GM13976 (cell line): ENCODE data around the gene EMX2.

ENCODE experiments used
- DNase-seq: peaks from one replicate; pipeline ENCODE4 v3.0.0; 2012; ENCODE audit warnings: low spot score
- in situ Hi-C: fragments of 300-500 bp; cut with MboI; formaldehyde crosslinking; loops from one replicate; pipeline ENCODE4 v1.12.0; 2022; ENCODE audit warnings: low sequenced_read_pairs, mixed read lengths, inconsistent platforms; ENCODE audit not compliant: unreplicated experiment
- TF ChIP-seq, protein P1 (sequence below): IDR thresholded peaks from 2 replicates; pipeline ENCODE4 v1.5.1; 2012; ENCODE audit warnings: borderline replicate concordance, mild to moderate bottlenecking; ENCODE audit not compliant: insufficient read depth; ENCODE audit errors: extremely low read depth, missing control alignments, control extremely low read depth

Gene EMX2

DNA sequence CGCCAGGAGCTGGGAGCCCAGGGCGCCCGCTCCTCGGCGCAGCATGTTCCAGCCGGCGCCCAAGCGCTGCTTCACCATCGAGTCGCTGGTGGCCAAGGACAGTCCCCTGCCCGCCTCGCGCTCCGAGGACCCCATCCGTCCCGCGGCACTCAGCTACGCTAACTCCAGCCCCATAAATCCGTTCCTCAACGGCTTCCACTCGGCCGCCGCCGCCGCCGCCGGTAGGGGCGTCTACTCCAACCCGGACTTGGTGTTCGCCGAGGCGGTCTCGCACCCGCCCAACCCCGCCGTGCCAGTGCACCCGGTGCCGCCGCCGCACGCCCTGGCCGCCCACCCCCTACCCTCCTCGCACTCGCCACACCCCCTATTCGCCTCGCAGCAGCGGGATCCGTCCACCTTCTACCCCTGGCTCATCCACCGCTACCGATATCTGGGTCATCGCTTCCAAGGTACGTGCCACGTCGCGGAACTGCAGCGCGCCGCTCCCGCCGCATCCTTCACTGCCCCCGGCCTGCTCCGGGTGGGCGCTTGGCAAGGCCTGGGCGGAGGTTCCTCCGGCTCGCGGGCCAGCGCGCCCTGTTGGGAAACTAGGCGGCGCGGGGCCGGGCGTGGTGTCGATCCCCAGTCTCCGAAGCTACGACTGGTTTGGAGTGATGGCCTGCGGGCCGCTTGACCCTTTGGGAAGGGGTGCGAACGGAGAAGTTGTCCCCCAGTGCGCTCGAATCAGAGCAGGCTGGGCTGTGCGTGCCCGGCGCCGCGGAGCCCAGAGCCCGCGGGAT, 868 bp downstream of the EMX2 start:
- in situ Hi-C loops, result loop anchor here (25.0 kb wide), 1 partner anchor 694 kb away; no protein-coding TSS in a partner anchor
- DNase-seq, result peak; percentile 37
- TF ChIP-seq, protein P1, sequence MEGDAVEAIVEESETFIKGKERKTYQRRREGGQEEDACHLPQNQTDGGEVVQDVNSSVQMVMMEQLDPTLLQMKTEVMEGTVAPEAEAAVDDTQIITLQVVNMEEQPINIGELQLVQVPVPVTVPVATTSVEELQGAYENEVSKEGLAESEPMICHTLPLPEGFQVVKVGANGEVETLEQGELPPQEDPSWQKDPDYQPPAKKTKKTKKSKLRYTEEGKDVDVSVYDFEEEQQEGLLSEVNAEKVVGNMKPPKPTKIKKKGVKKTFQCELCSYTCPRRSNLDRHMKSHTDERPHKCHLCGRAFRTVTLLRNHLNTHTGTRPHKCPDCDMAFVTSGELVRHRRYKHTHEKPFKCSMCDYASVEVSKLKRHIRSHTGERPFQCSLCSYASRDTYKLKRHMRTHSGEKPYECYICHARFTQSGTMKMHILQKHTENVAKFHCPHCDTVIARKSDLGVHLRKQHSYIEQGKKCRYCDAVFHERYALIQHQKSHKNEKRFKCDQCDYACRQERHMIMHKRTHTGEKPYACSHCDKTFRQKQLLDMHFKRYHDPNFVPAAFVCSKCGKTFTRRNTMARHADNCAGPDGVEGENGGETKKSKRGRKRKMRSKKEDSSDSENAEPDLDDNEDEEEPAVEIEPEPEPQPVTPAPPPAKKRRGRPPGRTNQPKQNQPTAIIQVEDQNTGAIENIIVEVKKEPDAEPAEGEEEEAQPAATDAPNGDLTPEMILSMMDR, result no peak

- peak; percentile 24 for DNase-seq
- TF ChIP-seq, protein P1, result no peak
- in situ Hi-C loops, result loop anchor here (25.0 kb wide), 1 partner anchor 693 kb away; no protein-coding TSS in a partner anchor
Observed at GRCh38 chr10:117544004-117544701, 1.6 kb downstream of the EMX2 start.

GRCh38 chr10:117544711-117545140, 2.2 kb downstream of the EMX2 start:
- TF ChIP-seq, protein P1, result no peak
- in situ Hi-C loops, result loop anchor here (25.0 kb wide), 1 partner anchor 693 kb away; no protein-coding TSS in a partner anchor
- DNase-seq, result peak; percentile 22

DNA sequence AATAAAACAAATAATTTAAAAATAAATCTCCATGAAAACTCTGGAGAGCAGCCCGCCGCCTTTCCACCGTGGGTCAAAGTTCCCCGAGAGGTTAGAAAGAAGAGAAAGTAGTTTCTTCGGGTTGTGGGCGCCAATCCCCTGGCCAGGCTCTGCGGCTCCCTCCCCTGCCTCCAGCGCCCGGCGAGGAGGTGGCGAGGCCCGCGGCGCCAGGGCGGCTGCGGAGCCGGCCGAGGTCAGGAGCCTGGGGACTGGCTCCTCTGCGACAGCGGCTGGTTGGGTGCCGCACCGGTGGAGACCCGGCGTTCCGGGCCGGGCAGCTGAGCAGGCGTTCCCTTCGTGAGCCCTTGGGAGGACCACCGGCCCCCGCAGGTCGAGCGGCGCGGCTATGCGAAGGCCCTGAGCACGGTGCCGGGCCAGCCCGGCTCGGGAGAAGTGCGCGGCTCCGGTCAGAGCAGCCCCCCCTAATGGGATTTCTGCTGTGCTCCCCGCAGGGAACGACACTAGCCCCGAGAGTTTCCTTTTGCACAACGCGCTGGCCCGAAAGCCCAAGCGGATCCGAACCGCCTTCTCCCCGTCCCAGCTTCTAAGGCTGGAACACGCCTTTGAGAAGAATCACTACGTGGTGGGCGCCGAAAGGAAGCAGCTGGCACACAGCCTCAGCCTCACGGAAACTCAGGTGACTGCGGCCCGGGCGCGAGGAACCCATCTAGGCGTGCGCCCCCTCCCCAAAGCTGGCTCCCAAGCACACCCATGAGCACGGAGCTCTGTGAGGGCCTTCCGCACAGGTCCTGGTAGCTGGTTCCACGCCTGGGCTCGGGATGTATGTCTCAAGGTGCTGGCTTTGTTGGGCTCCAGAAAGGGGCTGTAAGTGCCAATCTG, 2.8 kb downstream of the EMX2 start:
- in situ Hi-C loops, result loop anchor here (25.0 kb wide), 1 partner anchor 692 kb away; no protein-coding TSS in a partner anchor
- TF ChIP-seq, protein P1, result no peak
- peak; percentile 30 for DNase-seq

DNA sequence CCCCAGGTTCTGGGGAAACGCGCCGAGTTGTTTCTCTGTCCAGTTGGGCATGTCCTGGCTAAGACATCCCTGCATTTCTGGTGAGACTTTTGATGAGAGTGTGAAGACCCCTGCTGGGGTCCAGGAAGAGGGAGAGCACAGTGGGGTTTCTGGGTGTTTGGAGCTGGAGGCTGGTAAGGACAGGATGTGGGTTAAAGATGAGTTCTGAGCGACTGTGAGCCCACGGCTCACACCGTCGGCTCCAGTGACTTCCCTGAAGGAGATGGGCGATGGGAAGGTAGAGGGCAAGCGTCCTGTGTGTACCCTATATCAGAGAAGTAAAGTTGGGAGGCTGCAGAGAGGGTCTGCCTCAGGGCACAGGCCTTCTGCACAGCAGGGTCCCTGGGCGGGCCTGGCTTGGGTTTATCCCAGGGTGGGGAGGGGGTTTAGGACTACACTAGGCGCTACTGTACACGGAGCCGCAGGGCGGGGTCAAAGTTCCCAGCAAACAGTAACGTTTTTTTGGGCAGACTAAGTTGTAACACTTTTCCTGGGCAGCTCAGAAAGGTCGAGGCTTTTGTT, 3.6 kb downstream of the EMX2 start:
- in situ Hi-C loops, result loop anchor here (25.0 kb wide), 1 partner anchor 691 kb away; no protein-coding TSS in a partner anchor

More for the DNA sequence above, 3.6 kb downstream of the EMX2 start:
- TF ChIP-seq, protein P1, result no peak
- peak; percentile 24 for DNase-seq
